IPS-NIHi7 (cell line): ENCODE results near the gene TIFAB.

ENCODE experiments used
- DNase-seq: peaks from one replicate; pipeline ENCODE4 v3.0.0; 2012; ENCODE audit warnings: mixed read lengths; ENCODE audit errors: extremely low spot score

The TIFAB gene

DNA sequence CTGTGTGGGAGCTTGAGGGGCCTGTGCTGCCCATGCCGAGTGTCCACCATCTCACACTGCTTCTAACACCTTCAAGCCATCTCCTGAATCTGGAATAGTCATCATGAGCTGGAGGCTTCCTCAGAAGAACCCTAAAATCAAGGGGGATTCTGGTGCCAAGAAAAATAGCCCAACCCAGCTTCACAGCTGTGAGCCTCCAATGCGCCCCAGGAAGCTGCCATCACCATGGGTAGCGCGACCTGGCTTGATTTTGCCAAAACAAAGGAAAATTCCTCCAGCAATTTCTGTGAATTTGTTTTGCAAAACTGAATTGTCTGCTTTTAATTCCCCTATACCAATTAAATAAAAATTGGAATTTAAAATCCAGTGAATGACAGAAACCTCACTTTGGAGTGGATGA, 6.2 kb upstream of the TIFAB start:
- DNase-seq, result no peak

DNA sequence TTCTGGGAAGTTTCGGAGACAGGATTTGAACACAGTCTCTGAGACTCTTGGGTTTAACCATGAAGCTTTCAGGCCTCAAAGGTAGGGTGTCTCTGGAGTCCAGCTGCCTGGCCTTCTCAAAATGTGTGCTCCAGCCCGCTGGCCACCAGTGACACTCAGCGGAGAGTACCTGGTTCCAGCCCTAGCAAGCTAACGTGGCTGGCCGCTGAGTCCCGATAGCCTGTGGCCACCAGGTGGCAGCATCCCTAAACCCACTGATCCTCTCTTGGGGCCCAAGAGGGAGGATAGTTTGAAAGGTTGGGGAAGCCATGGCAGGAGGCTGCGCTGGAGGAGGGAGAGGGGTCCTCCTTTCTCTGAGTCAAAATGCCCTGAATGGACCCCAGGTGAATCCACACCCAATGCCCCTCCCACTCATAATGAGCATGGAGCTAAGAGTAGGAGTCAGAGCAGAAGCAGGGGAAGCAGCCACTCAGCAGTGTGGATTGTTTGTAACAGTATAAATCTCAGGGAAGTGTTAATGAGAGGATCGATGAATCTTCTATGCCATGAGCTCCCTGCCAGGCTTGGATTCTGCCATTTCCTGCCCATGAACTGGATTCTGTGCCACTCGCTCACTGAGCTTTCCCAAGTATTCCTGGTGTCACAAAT, 5.4 kb upstream of the TIFAB start:
- DNase-seq, result peak; percentile 86

- DNase-seq, result no peak
Measured at GRCh38 chr5:135456238-135457099, 4.3 kb upstream of the TIFAB start.

DNA sequence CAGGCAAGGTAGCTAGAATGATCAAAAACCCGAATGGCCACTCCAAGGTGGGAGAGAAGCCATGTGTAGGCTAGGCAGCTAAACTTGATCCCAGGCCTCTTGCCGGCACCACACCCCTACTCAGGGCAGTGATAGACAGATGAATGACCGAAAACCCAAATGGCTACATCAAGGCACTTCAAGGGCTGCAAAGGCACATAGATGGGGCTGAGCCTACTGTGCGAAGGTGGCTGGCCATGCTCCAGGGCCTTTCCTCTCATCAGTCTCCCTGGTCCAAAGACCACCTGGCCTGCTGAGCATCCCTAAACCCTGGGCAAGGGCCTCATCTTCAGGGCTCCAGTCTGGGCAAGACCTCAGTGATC, 3.7 kb upstream of the TIFAB start:
- no peak for DNase-seq

DNA sequence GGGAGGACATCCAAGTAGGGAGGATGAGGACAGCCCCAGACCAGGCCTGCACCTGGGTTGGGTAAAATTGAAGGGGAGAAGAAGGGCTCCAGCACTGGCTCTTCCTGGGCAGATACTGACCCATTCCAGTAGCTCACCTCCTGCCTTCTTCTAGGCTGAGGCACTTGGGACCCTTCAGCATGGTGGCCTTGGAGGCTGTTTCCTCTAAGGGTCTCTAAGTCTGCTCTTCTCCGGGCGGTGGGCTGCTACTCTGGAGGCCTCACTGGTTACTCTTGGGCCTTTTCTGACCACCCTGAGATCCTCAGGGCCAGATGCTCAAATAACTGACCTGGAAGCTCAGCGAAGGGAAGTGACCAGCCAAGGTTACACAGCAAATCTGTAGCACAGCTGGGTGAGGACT, 2.8 kb upstream of the TIFAB start:
- no peak for DNase-seq

- DNase-seq, result no peak
Measured at GRCh38 chr5:135453613-135454012, 1.5 kb upstream of the TIFAB start.

- DNase-seq, result no peak
Measured at GRCh38 chr5:135451581-135452320, 400 bp downstream of the TIFAB start.

GRCh38 chr5:135450952-135451351, 1.2 kb downstream of the TIFAB start:
- no peak for DNase-seq

DNA sequence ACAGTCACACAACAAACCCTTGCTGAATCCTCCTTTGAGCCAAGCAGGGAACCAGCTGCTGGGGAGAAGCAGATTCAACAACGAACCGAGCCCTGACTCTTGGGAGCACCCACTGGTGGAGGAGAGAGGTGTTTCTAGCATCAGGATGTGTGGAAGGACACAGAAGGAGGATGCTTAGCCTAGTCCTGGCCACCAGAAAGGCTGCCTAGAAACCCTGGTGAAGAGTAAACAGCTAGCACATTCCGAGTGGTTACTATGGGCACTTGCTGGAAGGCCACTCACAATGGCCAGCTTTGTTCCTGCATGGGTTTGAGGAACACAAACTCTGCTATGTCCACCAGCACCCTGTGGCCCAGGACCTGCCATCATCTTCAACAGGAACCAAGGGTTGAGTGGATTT, 1.8 kb downstream of the TIFAB start:
- no peak for DNase-seq

GRCh38 chr5:135449644-135450043, 2.5 kb downstream of the TIFAB start:
- no peak for DNase-seq

DNA sequence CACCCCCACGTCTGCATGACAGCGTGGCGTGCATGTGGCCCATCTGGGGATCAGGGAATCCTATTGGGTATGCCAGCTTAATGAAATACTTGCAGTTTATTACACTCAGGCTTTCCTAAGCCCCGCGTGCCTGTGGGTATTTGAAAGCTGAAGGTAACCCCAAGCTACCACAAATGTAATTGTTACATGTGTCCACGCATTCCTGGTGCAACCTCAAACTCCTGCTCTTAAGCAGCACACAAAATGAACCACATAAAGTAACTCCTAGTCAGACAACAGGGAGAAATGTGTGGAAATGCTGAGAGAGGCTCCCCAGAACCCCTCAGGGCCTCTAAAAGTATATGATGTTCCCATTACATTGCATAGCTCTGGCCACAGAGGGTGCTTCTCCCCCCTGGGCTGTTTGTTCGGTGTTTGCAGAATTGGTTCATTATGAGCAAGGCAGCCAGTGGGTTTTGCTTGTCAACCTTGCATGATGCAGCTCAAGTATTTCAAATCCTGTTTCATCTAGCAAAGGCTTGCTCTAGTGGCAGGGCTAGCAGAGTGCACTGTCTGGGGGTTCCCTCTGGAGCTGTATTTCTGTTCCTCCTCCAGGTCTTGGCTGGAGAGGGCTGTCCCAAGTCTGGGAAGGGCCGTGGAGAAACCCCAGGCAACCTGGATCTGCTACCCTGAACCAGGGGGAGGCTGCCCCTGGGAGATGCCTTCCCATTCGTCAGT, 3.2 kb downstream of the TIFAB start:
- DNase-seq, result no peak

GRCh38 chr5:135448071-135448739, 3.9 kb downstream of the TIFAB start:
- peak; percentile 69 for DNase-seq

- DNase-seq, result no peak
Measured at GRCh38 chr5:135447298-135447929, 4.7 kb downstream of the TIFAB start, which contains the start of gene DCANP1. TSS of gene DCANP1 (minus strand) at chr5:135447348. CDS start at chr5:135447108, 240 bp downstream.

DNA sequence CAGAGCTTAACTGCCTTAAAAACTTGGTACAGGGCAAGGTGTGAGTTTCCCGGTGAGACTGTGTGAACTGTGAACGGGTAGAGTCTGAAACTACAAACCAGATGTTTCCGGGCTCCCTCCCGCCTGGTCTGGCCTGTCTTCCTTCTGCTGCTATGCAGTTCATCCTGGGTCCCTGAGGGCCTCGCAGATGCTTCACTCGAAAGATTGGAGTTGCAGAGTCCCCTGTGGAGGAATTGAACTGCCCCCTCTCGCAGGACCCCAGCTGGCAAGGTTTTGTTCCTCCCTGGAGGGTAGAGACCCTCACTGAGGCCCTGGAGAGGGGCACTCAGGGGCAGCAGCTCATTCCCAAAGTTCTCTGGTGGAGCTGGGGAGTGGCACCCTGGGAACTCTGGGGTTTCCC, 5.5 kb downstream of the TIFAB start:
- no peak for DNase-seq

DNA sequence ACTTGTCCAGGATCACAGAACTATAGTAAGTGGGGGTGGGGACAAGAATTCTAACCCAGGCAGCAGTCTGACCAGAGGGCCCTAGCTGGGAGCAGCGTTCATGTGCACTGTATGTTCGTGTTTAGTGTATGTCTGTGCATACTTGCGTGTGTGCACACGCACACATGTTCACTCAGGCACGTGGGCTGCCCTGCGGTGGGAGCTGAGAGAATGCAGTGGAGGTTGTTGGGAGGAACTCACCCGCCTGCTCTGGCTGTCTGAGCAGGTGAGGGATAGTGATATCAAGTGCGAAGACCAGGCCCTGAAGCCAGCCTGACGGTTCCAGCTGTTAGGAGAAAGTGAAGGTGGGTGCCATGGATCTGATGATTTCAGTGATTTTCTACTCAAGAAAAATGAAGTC, 5.9 kb downstream of the TIFAB start:
- no peak for DNase-seq

- DNase-seq, result no peak
Measured at GRCh38 chr5:135445306-135445985, 6.7 kb downstream of the TIFAB start.

DNA sequence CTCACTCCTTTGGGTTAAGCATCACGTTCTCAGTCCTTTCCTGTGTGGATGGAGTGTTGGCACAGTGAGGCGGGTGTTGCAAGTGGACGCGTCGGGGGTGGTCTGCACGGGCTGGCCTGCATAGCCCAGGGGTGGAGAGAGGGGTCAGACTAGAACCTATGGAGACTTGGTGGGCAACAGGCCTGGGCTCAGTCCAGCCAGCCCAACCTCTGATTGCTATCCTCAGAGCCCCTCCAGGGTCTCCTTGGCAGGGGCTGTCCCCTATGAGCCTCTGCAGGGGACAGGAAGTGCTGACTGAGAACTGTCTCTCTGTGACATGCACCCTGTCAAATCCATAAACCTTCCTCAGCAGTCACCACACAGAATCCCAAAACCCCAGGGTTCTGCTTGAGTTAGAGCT, 7.3 kb downstream of the TIFAB start:
- no peak for DNase-seq

DNA sequence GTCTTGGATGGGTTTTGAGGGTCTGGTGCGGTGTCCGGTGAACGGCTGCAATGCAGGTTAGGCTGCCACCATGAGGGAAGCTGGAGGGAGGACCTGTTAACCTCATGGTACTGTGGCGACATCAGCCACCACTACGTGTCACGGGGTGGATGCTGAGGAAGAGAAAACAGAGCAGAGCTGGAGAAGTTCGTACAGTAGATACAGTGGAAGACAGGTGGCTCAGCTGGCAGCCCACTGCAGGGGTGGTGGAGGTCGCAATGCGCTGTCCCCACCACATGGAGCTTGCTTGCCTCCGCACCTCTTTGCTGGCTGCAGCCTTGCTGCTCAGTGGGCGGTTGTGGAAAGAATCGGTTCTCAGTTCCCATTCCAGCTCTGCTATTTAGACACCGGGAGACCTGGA, 7.8 kb downstream of the TIFAB start:
- DNase-seq, result no peak

DNA sequence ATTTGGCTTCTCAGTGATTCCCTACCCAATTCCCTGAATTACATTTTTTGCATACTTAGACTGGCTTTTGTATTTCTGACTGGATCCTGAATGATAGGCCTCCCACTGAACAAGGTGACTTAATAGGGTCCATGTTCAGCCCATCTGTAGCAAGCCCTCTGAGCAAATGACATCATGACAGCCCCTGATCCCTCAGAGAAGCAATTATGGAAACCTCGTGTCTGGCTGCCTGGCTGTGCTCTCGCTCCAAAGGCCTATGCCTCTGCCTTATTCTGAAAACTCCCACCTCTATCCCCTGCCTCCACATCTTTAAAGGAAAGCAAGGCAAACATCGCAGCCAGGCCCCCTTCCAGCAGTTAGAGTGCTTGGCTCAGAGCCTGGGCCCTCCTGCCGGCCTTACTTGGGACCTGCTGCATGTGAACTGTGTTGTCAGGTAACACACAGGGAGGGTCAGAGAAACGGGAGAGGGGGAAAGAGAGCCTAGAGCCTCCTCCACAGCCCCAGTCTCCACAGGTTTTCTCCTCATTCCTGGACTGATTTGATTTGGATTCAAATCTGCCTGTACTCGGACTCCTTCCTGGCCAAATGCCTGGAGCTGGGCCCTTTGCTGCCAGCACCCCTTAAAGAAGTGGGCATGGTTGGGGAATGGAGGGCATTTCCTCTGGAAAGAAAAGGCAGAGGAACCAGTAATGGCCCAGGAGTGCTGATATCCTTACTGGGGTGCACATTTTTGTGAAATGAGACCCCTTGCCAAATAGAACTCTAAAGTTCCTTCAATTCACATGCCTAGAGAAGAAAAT, 8.8 kb downstream of the TIFAB start:
- DNase-seq, result no peak
